DOHH2 (cell line): Measurements from ENCODE around the gene TRMT44.

Experiments
- EZH2phosphoT487 ChIP-seq: fragments of 200-600 bp; sonication (generic); IDR thresholded peaks from 2 replicates; pipeline ENCODE4 v1.6.1; 2017; ENCODE audit warnings: borderline replicate concordance, mild to moderate bottlenecking, antibody characterized with exemption, low read length, moderate library complexity, mixed read lengths
- TF ChIP-seq, protein P1 (sequence below): fragments of 200-600 bp; sonication (generic); IDR thresholded peaks from one replicate; pipeline ENCODE4 v1.5.1; 2014; ENCODE audit warnings: antibody characterized with exemption, mild to moderate bottlenecking, low read depth, low read length; ENCODE audit not compliant: poor library complexity, severe bottlenecking

DNA sequence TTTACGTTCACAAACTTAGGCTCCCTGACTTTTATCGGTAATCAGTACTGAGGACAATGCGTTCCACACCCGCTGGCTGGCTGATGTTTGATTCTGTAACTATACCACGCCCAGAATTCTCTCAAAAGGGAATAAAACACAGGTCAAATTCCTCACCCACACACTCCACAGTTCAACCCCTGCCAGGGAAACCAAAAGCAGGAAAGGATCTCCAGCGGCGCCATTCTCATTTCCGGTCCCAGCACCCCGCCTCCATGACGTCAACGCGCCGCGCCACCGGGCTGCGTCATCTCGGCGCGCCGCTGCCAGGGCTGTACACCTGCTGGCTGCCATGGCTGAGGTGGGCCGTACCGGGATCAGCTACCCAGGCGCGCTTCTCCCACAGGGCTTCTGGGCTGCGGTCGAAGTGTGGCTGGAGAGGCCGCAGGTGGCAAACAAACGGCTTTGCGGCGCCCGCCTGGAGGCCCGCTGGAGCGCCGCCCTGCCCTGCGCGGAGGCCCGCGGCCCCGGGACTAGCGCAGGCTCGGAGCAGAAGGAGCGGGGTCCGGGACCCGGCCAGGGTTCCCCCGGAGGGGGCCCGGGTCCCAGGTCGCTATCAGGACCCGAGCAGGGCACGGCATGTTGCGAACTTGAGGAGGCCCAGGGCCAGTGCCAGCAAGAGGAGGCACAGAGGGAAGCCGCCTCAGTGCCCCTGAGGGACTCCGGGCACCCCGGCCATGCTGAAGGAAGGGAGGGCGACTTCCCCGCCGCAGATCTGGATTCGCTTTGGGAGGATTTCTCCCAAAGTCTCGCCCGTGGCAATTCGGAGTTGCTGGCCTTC lies at the start of gene TRMT44, which contains the start of gene ACOX3:
- TF ChIP-seq, protein P1, sequence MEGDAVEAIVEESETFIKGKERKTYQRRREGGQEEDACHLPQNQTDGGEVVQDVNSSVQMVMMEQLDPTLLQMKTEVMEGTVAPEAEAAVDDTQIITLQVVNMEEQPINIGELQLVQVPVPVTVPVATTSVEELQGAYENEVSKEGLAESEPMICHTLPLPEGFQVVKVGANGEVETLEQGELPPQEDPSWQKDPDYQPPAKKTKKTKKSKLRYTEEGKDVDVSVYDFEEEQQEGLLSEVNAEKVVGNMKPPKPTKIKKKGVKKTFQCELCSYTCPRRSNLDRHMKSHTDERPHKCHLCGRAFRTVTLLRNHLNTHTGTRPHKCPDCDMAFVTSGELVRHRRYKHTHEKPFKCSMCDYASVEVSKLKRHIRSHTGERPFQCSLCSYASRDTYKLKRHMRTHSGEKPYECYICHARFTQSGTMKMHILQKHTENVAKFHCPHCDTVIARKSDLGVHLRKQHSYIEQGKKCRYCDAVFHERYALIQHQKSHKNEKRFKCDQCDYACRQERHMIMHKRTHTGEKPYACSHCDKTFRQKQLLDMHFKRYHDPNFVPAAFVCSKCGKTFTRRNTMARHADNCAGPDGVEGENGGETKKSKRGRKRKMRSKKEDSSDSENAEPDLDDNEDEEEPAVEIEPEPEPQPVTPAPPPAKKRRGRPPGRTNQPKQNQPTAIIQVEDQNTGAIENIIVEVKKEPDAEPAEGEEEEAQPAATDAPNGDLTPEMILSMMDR: no peak
- TF ChIP-seq EZH2phosphoT487: no peak
